Gastrocnemius medialis (tissue), 4 donors: ENCODE results near the gene KLHL26.

Experiments used
- CTCF ChIP-seq, 5 experiments: fragments of 450-650 bp in 3 of 5; fragments of 200-600 bp in 2 of 5; sonication (generic) in 2 of 5; IDR thresholded peaks in 4 of 5; conservative IDR thresholded peaks in 1 of 5; 1 replicate in 4 of 5; 2 replicates in 1 of 5; pipeline ENCODE4 v1.5.1; 2016 to 2019; ENCODE audit warnings: antibody characterized with exemption in 5 of 5, mild to moderate bottlenecking in 3 of 5, moderate library complexity in 3 of 5
- POLR2A ChIP-seq, 2 donors: fragments of 450-650 bp; IDR thresholded peaks; one replicate each; pipeline ENCODE4 v1.6.1; 2017; ENCODE audit warnings: antibody characterized with exemption in 2 of 2, mild to moderate bottlenecking in 2 of 2, moderate library complexity in 2 of 2

- no peak for TF ChIP-seq CTCF (IDR thresholded peaks at IDR 0.05 in 4 of 5, conservative IDR thresholded peaks at IDR 0.05 in 1 of 5)
- no peak for TF ChIP-seq POLR2A (IDR thresholded peaks at IDR 0.05)
Observed at GRCh38 chr19:18610245-18610555, 26.6 kb upstream of the KLHL26 start.
